ENCODE measurements around the gene G3BP1.

DNA sequence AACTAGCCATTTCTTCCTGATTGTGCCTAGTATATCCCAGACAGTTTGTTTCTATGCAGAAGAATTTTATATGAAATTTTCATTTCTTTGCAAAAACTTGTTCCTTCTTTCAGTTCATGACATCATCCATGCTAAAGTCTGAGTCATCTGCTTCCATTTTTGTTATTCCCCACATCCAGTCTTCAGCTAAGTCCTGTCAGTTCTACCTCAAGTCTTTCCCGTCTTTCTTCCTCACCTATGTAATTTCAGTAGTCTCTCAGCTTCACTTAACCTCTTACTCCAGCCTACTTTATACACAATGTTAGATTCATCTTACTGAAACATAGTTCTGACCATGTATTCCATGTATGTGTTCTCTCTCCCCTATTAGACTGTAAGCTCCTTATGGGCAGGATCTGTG lies 39.1 kb downstream of the G3BP1 start:
- TF ChIP-seq EZH2 (IDR thresholded peaks at IDR 0.05; ENCODE audit: borderline replicate concordance, insufficient read depth, low read length, poor library complexity, severe bottlenecking), result no peak
- no peak for TF ChIP-seq REST (IDR thresholded peaks at IDR 0.05; ENCODE audit: borderline replicate concordance)
- TF ChIP-seq, protein P1, sequence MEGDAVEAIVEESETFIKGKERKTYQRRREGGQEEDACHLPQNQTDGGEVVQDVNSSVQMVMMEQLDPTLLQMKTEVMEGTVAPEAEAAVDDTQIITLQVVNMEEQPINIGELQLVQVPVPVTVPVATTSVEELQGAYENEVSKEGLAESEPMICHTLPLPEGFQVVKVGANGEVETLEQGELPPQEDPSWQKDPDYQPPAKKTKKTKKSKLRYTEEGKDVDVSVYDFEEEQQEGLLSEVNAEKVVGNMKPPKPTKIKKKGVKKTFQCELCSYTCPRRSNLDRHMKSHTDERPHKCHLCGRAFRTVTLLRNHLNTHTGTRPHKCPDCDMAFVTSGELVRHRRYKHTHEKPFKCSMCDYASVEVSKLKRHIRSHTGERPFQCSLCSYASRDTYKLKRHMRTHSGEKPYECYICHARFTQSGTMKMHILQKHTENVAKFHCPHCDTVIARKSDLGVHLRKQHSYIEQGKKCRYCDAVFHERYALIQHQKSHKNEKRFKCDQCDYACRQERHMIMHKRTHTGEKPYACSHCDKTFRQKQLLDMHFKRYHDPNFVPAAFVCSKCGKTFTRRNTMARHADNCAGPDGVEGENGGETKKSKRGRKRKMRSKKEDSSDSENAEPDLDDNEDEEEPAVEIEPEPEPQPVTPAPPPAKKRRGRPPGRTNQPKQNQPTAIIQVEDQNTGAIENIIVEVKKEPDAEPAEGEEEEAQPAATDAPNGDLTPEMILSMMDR (IDR thresholded peaks at IDR 0.05; ENCODE audit: poor library complexity, severe bottlenecking), result no peak
- TF ChIP-seq RAD21 (conservative IDR thresholded peaks at IDR 0.05), result no peak
- TF ChIP-seq MXI1 (conservative IDR thresholded peaks at IDR 0.05; ENCODE audit: poor library complexity, severe bottlenecking), result no peak
- no peak for TF ChIP-seq TAF1 (IDR thresholded peaks at IDR 0.05; ENCODE audit: low read depth)
- no peak for TF ChIP-seq POLR2AphosphoS5 (IDR thresholded peaks at IDR 0.05)
- no peak for TF ChIP-seq SMC3 (conservative IDR thresholded peaks at IDR 0.05; ENCODE audit: poor library complexity)
- no peak for TF ChIP-seq EP300 (conservative IDR thresholded peaks at IDR 0.05; ENCODE audit: poor library complexity, severe bottlenecking)

Data from neural cell (in vitro differentiated cells).